Limb (tissue), 2 donors: ENCODE results near the gene MISP3.

Source experiments
- DNase-seq, 2 donors: peaks; one replicate each; pipeline ENCODE4 v3.0.0-alpha.2; 2016; ENCODE audit errors: extremely low spot score in 2 of 2

Gene MISP3

DNA sequence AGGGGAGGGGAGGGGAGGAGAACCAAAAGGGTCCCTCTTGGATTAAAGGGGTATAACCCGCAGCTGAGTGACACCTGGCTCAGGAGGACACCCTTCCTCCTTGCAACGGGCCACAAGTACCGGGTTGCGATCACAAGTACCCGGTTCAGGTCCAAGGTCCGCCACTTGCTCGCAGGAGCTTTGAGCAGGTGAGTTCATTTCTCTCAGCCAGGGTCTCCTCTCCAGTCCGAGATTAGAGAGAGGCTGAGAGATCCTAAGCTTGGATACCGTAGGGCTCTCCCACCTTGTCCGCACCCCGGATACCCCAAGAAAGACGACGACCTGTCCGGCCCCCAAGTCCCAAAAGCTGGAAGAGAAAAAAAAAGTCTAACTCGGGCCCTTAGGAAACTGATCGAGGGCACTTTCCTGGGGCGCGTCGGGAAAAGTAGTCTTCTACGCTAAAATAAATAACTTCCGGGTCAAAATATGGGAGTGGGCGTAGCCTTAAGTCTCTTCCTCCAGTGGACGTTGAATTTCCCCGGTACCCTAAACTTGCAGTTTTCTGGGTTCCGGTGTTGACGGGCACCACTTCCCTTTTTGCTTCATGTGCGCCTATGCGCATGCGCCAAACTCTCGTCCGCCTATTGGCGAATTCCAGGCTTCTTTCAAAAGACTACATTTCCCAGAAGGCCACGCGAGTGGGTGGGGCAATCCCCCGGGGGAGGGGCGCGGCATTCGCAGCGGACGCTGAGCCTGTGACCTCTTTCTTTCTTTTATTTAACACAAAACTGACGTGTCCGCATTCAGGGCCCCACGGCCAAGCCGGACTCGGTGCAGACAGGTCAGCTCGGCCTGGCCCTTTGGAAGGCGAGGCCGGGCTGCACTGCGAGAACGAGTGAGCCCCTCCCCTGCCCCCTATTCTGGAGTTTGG, 8.6 kb downstream of the MISP3 start:
- peak; percentile 98 to 100 for DNase-seq

DNA sequence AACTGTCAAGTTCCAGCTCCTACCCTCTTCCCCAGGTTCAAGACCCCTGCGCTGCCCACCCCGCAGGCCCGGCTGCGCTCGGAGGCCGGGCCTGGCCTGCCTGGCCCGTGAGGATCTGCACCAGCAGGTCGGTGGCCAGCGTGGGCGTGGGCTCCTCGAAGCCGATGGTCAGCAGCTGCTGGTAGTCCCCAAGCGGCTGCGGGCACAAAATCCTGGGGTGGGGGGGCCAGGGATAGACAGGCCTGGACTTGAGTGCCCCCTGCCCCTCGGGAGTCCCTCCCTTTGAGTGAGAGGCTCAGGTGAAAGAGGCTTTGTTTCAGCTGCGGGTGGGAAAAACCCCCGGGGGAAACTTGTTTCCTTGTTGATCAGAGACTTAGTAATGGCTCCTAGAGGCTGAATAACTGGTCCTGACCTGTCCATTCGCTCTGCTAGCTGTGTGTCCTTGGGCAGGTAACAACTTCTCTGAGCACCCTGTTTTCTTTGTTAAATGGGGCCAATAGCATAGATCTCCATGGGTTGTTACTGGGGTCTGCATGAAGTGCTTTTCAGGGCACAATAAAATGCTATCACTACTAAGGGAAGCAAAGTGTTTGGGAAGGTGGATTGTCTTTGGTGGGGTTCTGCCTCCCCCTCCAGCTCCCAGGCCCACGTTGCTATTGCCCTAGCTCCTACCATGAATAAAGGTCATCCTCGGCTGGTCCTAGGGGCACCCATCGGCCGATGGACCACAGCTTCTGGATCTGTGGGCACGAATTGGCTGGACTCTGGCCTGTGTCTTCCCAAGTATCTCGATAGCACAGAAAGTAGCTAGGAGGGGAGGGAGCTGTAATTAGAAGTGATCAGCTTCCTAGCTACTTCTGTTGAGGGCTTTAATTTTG, 9.4 kb downstream of the MISP3 start:
- no peak for DNase-seq

DNA sequence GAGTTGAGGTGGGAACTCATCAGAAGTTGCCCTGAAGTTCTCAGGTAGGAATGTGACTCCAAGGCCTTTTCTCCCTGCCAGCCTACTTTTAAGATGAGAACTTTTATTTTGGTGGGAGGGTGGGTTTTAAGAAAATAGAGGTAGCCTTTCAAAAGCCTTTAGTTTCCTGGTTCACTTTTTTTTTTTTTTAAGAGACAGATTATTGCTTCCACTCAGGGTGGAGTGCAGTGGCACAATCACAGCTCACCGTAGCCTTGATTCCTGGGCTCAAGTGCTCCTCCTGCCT, 10.0 kb downstream of the MISP3 start:
- no peak for DNase-seq

DNA sequence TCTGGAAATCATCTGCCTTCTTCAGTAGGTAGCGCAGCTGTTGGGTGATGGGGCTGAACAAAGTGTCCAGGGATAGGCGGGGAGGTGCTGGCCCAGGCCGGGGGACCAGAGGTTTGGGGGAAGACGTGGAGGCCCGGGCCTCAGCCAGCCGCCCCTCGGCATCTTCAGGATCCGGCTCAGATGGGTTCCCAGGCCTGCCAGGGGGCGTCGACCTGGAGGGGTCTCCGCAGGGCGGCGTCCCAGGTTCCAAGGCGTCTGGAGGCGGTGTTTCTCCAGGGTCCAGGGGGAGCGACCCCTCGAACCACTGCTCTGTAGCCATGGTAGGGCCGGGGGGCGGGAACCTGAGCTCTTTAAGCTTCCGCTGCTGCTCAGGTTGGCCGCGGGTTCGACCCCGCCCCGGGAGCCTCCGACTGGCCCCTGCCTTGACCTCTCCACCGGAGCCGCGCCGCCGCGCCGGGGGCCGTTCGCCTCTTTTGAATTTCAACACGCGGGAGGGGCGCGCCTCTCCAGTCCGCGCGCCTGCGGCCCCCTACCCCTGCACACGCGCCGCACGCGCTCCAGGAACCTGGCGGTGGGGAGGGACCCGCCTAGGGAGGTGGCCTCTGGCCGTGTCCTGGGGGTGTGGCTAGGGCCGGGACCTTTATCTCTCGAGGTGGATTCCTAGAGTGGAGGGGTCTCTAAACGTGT, 12.9 kb downstream of the MISP3 start, which contains the start of gene C19orf67:
TSS of gene C19orf67 (minus strand) at position 475 of the 687 bp plus-strand sequence. CDS start at position 319, 156 bp downstream.
- no peak for DNase-seq

DNA sequence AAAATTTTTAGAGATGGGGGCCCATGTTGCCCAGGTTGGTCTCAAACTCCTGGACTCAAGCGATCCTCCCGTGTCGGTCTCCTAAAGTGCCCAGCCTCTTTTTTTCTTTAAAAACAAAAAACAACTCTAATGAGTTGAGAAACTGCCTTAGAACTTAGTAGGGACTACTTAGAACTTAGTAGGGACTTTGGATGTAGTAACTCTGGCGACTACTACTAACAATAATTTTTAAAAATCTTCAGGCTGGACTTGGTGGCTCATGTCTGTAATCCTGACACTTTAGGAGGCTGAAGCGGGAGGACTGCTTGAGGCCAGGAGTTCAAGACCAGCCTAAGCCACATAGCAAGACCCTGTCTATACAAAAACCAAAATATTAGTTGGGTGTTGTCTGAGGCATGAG, 13.5 kb downstream of the MISP3 start:
- DNase-seq: no peak

DNA sequence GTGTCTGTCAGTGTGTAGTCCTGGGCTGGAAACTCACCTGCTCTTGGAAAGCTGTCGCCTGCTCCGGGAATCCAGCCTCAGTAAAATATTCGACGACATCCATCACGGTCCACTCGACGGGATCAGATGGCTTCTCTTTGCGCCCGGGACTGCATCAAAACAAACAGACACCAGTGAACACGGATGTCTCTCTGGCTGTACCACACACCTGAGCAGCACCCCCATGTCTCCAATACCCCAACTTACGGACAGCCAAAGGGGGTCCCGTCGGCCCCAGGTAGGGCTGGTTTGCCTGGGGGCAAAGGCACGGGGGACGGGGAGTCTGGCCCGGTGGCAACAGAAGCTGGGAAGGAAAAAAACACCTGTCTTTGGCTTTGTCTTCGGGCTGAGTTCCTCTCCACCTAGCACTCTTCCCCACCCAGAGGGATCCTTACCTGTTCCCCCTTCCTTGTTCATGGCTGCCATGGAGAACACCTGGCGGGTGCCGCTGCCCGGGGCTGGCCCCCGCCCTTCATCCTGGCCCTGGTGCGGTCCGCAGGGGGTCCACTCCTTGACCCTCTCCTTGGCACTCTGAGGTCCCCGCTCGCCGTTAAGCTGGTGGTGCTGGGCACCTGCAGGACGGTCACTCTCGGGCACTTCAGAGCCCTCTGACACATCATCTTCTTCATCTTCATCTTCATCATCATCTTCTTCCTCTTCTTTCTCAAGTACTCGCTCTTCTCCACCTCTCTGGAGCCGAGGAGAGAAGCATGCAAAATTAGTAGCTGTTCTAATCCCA, 16.2 kb downstream of the MISP3 start:
- no peak for DNase-seq

DNA sequence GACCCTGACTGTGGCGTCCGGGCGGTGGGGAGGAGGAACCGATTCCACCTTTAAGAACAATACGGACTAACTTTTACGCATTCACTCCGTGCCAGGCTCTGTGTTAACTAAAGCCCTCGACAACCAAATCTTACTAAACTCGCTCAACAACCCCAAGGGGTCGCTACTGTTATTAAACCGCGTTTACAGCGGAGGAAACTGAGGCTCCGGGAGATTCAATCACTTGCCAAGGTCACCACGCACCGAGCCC, 16.8 kb downstream of the MISP3 start:
- no peak for DNase-seq

DNA sequence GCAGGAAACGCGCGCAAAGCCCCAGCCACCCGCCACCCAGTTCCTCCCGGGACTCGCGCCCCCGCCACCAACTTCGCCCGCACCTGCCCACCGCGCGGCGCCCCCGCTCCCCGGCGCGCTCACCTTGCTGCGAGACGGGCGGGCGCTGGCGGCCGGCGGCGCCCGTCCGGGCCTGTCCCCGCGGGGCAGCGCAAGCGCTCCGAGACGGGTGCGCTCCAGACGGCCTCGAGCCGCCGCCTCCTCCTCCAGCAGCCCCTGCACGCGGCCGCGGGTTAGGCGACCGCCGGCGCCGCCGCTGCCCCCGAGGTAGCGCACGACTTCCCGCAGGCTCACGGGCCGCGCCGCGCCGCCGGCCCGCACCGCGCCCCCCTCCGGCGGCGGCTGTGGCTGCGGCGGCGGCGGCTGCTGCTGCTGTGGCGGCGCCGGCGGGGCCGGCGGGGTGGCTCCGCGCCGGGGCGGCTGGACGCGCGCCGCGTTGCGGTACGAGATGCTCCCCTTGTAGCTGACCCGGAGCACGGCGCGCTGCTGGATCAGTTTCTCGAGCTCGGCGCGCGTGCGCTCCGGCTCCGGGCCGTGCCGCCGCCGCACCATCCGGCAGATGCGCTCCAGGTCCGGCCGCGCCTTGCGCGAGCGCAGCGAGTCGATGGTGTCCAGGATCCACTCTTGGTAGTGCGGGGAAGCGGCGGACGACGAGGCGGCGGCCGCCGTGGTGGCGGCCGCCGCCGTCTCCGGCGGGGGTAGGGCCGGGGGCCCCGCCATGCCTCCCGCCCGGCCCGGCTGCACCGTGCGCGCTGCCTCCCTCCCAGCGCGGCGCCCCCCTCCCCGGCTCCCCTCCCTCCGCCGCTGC, 17.3 kb downstream of the MISP3 start:
- peak in 1 of 2 donors; percentile 74 for DNase-seq

DNA sequence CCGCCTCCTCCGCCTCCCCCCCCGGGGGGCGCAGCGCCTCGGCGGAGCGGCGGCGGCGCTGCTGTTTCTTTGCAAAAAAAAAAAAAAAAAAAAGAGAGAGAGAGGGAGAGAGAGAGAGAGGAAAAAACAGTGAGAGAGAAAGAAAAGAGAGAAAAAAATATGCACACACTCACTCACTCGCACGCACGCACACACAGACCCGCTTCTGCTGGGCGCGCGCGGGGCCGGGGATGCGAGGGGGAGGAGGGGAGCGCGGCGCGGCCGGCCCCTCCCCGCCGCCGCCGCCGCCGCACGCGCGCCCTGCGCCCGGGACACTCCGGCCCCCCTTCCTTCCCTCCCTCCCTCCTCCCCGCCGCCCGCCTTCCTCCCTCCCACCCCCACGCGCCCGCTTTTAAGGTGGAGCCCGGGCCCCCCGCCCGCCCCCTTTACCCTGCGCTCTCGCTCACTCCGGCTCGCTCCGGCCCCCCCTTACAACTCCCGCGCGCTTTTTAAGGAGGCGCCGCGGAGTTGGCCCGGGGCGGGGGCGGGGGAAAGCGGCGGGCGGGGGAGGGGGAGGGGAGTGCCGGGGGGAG, 18.0 kb downstream of the MISP3 start, which contains the start of gene SAMD1:
TSS of gene SAMD1 (minus strand) at position 243 of the 572 bp plus-strand sequence.
- peak; percentile 90 to 94 for DNase-seq

DNA sequence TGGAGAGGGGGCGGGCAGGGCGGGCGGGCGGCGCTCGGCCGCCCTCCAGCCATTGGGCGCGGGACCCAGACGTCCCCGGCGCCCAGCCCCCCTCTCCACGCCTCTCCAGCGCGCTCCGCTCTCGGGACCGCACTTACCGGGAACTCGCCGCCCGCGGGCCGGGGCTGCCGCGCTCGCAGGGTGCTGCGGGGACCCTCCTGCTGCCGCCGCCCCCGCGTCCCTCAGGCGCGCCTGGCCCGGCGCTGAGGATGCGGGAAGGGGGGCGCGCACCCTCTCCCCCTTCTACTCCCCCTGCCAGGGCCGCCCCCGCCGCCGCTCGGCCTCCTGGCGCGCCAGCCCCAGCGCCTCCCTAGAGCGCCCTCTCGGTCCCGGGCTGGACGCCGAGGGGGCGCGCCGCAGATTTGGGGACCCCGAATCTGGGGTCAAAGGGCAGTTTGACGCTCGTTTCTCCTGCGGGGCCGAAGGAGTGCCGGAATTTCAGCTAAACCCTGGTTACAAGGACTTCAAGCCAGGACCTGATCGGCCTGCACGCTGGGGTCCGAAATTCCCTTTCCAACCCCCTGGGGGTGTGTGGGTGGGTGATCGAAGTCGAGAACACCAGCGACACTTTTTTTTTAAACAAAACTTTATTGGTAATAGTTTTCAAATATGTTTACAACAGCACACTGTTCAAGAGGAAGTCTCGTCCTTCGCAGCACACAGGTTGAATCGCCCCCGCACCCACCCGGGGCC, 18.7 kb downstream of the MISP3 start:
- DNase-seq: peak; percentile 68 to 82

DNA sequence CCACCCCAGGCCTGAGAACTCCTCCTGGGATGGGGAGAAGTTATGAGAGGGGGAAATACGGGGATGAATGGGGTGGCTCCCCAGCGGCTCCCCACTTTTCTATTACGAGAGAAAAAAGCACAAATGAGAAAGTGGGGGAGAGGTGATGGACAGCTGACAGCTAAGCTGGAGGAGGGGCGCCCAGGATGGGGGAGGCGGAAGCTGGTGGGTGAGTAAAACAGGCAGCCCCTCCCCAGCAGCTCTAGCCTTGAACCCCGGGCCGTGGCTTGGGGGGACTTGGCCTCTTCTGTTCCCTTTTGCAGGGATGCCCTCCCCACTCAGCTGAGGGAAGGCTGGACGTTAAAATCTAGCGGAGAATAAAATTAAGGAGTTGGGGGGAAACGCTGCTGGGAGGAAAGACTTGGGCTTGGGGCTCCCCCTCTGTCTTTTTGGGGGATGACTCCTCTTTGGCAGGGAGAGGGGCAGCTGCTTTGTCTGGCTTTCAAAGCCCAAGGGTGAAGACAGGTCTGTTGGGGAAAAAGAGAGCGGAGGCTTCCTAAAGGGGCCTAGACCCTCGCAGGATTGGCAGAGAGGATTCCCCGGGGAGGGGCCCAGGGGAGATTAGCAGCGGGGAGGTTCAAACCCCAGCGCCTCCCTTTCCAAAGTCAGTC, 19.4 kb downstream of the MISP3 start:
- no peak for DNase-seq

DNA sequence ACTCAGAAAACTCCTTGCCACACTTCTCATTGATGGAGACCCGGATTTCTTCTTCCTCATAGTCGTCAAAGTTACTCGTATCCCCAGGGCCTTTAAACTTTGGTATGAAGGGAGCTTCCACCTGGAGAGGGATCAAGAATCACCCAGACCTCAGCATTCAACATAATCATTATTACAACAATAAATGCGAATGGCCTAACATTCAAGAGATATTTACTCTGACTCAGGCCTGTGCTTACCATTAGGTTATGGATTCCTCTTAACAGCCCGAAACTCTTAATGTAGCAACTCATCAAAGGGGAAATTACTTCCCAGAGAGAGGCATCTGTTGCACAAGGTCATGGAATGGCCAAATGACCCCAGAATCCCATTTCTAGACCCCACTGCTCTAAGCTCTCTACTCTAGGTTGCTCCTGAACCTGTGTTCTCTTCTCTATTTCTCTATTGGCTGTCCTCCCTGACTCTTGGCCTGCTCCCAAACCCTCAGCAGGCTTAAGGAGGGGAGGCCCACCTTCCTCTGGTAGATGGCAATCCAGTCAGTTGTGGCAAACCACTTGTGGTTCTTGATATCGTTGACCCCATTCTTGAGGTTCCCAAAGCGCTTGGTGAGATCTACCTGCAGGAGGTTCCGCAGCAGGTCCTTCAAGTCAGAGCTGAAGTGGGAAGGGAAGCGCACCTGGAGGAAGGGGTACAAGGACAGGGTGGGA, 20.7 kb downstream of the MISP3 start:
- no peak for DNase-seq

DNA sequence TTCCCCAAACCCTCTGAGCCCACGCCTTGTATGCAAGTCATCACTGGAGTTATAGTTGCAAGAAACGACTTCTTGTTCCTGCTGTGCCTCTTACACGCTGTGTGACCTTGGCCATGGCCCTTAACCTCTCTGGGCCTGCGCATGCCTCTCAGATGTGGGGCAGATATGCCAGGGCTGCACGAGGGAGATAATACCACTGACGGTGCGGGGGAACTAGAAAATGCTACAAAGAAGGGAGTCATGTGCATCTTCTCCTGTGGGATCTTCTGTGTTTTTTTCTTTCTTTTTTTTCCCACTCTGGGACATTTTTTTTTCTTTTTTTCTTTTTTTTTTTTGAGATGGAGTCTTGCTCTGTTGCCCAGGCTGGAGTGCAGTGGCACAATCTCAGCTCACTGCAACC, 22.3 kb downstream of the MISP3 start:
- no peak for DNase-seq

DNA sequence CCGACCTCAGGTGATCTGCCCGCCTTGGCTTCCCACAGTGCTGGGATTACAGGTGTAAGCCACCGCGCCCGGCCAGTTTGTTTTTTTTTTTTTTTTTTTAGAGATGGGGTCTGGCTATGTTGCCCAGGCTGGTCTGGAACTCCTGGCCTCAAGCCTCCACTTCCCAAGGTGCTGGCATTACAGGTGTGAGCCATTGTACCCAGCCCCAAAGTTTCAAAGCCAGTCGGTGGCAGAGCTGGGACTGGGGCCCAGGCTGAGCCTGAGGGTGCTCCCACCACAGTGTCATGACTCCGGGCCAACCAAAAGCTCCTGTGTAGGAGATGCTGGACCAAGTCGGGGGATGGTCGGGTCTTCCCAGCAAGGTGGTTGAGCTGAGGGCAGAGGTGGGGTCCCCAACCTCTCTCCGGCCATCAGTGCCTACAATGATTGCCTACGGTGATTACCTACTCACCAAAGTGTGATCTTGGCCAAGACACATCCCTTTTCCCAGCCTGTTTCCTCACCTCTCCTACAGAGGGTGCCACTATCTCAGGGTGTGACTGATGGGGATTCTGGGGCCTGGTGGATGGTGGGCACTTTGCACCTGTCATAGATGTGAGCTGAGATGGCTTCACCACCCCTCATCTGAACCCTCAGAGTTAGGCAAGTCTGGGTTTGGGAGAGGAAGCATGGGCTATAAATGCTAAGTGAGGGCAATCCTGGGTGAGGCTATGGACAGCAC, 23.8 kb downstream of the MISP3 start:
- DNase-seq: no peak

DNA sequence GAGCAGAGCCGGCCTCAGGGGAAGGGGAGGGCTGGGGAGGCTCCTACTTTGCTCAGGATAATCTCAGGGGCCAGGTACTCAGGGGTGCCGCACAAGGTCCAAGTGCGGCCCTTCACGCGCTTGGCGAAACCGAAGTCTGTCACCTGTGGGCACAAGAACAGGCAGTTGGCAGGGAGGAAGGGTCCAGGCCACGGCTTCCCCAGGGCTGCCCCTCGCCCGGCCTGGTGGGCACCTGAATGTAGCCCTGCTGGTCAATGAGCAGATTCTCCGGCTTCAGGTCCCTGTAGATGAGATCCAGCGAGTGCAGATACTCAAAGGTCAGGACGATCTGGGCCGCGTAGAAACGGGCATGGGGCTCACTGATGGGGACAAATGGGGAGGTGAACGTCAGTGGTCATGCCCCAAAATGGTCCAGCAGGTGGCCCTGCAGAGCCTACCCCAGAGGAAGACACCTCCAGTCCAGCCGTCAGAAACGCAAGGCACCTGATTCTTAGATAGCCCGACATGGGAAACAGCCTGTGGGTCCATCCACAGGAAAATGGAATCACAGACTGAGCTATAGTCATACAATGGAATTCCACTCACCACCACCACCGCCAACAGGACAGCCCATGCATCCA, 25.1 kb downstream of the MISP3 start:
- no peak for DNase-seq

DNA sequence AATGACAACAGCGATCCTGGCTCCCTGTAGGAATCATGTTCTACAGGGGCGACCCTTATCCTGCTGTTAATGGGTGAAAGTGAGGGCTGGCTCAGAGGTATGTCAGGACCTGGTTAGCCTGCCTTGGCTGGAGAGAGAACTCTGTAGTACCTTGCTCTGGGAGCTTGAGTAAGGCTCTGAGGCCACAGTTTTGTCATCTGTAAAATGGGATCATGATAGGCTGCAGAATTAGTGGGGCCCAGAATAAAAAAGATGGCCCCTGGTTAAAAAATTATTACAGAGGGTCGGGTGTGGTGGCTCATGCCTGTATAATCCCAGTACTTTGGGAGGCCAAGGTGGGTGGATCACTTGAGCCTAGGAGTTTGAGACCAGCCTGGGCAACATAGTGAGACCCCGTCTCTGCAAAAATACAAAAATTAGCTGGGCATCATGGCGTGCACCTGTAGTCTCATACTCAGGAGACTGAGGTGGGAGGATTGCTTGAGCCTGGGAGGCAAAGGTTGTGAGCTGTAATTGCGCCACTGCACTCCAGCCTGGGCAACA, 28.5 kb downstream of the MISP3 start:
- DNase-seq: no peak
